Measurements from ENCODE around the gene SLC13A3.
A peak's percentile ranks its signal among the peaks of the same experiment; 100 is the strongest.

The SLC13A3 gene

DNA sequence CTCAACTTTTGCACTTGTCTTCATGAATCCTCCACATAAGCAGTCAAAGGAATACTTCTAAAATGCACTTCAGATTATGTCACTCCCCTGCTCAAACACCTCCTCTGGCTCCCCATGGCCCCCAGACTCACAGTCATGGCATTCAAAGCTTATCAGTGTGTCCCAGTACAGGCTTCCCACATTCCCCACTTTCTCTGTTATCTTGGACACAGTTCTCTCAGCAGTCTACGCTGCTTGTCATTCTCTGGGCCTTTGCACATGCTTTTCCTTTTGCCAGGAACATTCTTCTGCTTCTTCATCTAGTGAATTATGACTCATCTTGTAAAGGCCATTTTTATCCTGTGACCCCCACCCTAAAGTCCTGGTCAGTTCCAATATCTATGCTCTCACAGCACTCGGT, 31.8 kb downstream of the SLC13A3 start:
- no peaks in the 10 kb centered on the region for H3K36me3 Mint-ChIP-seq
- no peak overlapping the region for H3K27ac Mint-ChIP-seq

GRCh38 chr20:46618316-46619100, 32.8 kb downstream of the SLC13A3 start:
- Mint-ChIP-seq H3K36me3 (no peaks in the 10 kb centered on the region), H3K4me3 (no peak overlapping the region), H3K27ac (no peak overlapping the region), H3K4me1 (no peaks in the 10 kb centered on the region), H3K9me3 (peaks cover 3% of the 10 kb centered on the region)
- no peak for ATAC-seq
- DNase-seq (ENCODE audit: low spot score in 2 of 2), result no peak

More for the DNA sequence above, 31.8 kb downstream of the SLC13A3 start:
- Mint-ChIP-seq H3K4me1 (no peaks in the 10 kb centered on the region), H3K4me3 (no peak overlapping the region), H3K9me3 (peaks cover 8% of the 10 kb centered on the region)
- DNase-seq (ENCODE audit: low spot score in 2 of 2), result no peak
- ATAC-seq, result no peak

DNA sequence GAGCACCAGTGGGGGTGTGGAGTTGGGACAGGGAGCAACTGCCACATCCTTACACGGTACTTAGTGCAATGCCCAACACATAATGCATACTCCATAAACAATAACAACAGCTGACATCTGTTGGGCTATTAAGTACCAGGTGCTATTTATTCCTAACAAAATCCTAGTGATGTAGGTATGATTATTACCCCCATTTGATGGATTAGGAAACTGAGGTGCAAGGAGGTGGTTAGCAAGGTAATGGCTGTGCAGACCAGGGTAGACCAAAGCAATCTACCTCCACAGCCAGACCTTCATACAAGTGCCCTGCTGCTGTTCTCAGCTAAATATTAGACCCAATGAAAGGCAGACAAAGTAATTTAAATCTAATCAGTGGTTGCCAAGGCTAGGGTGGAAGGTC, 36.8 kb downstream of the SLC13A3 start:
- no peak overlapping the region for H3K27ac Mint-ChIP-seq
- H3K9me3 Mint-ChIP-seq, result peaks cover 3% of the 10 kb centered on the region
- H3K4me3 Mint-ChIP-seq, result no peak overlapping the region
- ATAC-seq (no peak), DNase-seq (ENCODE audit: low spot score in 2 of 2) (no peak)
- H3K4me1 Mint-ChIP-seq, result no peaks in the 10 kb centered on the region
- no peaks in the 10 kb centered on the region for H3K36me3 Mint-ChIP-seq

DNA sequence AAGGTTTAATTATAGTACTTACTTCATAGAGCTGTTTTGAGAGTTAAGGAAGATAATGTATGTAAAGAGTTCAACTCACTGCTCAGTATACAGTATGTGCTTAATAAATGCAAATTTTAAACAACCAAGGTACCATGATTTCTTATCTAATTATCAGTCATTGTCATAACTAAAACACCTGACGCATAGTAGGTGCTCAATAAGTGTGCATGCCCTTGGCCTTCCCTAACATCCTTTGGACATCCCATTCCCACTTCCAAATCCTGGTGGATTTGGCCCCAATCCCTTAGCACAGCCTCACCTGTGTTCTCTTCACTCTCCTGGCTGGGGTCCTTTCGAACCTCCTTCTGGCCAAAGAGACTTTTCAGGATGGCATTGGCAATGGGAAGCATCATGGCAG, 41.1 kb downstream of the SLC13A3 start:
- H3K4me3 Mint-ChIP-seq, result no peak overlapping the region
- ATAC-seq (no peak), DNase-seq (ENCODE audit: low spot score in 2 of 2) (no peak)
- H3K9me3 Mint-ChIP-seq, result no peaks in the 10 kb centered on the region
- no peaks in the 10 kb centered on the region for H3K4me1 Mint-ChIP-seq
- no peak overlapping the region for H3K27ac Mint-ChIP-seq
- H3K36me3 Mint-ChIP-seq, result no peaks in the 10 kb centered on the region

GRCh38 chr20:46609043-46609442, 42.2 kb downstream of the SLC13A3 start:
- no peaks in the 10 kb centered on the region for H3K9me3 Mint-ChIP-seq
- ATAC-seq, result no peak
- H3K27ac Mint-ChIP-seq, result no peak overlapping the region
- H3K4me3 Mint-ChIP-seq, result no peak overlapping the region
- H3K4me1 Mint-ChIP-seq, result peaks cover 3% of the 10 kb centered on the region
- no peaks in the 10 kb centered on the region for H3K36me3 Mint-ChIP-seq
- no peak for DNase-seq (ENCODE audit: low spot score in 2 of 2)

DNA sequence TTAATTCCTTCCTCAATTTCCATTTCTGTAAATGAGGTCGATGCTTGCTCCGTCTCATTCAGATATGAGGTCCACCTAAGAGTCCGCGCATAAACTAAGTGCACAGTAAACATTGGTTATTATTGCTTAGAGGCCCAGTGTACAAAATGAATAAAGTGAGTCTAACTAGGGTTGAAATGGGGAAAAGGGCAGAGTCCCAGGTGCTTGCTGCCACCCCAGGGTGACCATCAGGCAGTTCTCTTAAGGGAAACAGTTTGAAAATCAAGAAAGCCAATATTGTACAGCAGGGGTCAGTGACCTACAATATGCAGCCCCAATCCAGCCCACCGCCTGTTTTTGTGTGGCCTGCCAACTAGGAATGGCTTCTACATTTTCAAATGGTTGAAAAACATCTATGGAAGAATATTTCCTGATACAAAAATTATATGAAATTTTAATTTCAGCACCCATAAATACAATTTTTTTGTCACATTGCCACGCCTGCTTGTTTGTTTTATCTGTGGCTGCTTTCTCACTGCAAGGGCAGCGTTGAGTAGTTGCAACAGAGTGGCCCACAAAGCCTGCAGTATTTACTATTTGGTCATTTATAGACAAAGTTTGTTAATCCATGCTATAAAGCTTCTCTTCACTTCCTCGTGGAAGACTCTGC, 43.3 kb downstream of the SLC13A3 start:
- no peaks in the 10 kb centered on the region for H3K36me3 Mint-ChIP-seq
- ATAC-seq (no peak), DNase-seq (ENCODE audit: low spot score in 2 of 2) (no peak)
- peaks cover 6% of the 10 kb centered on the region for H3K4me1 Mint-ChIP-seq
- H3K27ac Mint-ChIP-seq, result no peak overlapping the region
- no peaks in the 10 kb centered on the region for H3K9me3 Mint-ChIP-seq
- H3K4me3 Mint-ChIP-seq, result no peak overlapping the region

DNA sequence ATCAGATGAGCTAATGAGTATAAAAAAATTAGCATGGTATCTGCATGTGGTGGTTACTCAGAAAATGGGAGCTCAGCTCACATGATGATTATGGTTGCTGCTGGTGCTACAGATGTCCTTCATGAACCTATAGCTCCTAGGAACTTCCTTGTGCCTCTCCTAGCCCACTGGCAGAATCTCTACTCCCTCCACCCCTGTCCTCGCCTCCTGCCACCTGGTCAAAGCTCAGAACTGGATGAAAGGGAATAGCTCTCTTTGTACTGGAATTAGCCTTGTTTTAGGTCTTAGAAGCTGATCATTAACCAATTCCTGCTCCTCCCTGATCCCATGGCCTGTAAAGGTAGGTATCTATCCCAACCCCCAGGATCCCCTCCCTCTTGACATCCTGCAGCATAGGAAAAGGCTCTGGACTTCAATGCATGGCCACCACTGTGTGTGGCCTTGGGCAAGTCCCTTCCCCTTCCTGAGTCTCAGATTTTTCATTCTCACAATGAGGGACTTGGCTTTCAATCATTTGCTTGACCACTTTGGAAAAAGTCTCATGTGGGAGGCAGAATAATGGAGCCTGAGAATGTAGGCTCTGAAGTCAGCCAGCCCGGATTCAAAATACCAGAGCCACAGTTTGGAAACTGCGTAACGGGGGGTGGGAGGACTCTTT, 43.9 kb downstream of the SLC13A3 start:
- ATAC-seq (no peak), DNase-seq (ENCODE audit: low spot score in 2 of 2) (no peak)
- no peak overlapping the region for H3K27ac Mint-ChIP-seq
- H3K36me3 Mint-ChIP-seq, result no peaks in the 10 kb centered on the region
- H3K4me3 Mint-ChIP-seq, result no peak overlapping the region
- H3K9me3 Mint-ChIP-seq, result no peaks in the 10 kb centered on the region
- peaks cover 6% of the 10 kb centered on the region for H3K4me1 Mint-ChIP-seq

- no peaks in the 10 kb centered on the region for H3K36me3 Mint-ChIP-seq
- H3K9me3 Mint-ChIP-seq, result no peaks in the 10 kb centered on the region
- no peak overlapping the region for H3K27ac Mint-ChIP-seq
- peaks cover 7% of the 10 kb centered on the region for H3K4me1 Mint-ChIP-seq
- H3K4me3 Mint-ChIP-seq, result no peak overlapping the region
- DNase-seq (ENCODE audit: low spot score in 2 of 2), result no peak
- no peak for ATAC-seq
Observed at GRCh38 chr20:46606817-46607190, 44.5 kb downstream of the SLC13A3 start.

GRCh38 chr20:46605978-46606816, 45.1 kb downstream of the SLC13A3 start:
- ATAC-seq (no peak), DNase-seq (ENCODE audit: low spot score in 2 of 2) (no peak)
- Mint-ChIP-seq H3K4me3 (no peak overlapping the region), H3K36me3 (no peaks in the 10 kb centered on the region), H3K9me3 (no peaks in the 10 kb centered on the region), H3K27ac (no peak overlapping the region), H3K4me1 (peaks cover 13% of the 10 kb centered on the region)

GRCh38 chr20:46605181-46605580, 46.1 kb downstream of the SLC13A3 start:
- Mint-ChIP-seq H3K9me3 (no peaks in the 10 kb centered on the region), H3K27ac (no peak overlapping the region), H3K4me3 (no peak overlapping the region), H3K36me3 (no peaks in the 10 kb centered on the region), H3K4me1 (peaks cover 14% of the 10 kb centered on the region)
- DNase-seq (ENCODE audit: low spot score in 2 of 2) (no peak), ATAC-seq (no peak)

DNA sequence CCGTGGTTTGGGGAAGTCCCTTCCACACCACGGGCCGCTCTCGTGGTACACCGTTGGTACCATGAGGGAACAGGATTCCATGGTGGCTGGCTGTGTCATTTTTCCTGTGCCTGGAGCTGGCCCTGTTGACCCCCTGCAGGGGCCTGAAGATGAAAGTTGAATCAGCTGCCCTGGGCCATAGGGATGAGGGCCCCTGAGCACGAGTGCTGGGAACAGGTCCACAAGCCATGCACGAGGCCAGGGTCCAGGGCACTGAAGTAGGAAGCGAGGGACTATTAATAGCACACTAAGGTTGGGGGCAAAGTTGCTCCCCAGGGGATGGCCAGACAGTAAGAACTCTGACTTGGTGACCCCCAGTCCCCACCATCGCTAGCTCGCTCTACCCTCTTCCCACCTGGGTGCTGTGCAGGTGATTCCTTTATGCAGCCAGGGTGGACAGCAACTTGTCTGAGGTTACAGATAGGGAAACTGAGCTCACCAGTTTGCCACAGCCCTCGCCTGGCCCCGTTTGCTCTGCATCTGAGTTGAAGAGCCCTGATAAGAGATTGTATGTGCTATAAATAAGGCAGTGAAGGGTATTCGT, 46.6 kb downstream of the SLC13A3 start:
- no peaks in the 10 kb centered on the region for H3K36me3 Mint-ChIP-seq
- H3K4me3 Mint-ChIP-seq, result no peak overlapping the region
- ATAC-seq (no peak), DNase-seq (ENCODE audit: low spot score in 2 of 2) (no peak)
- peaks cover 14% of the 10 kb centered on the region for H3K4me1 Mint-ChIP-seq
- H3K9me3 Mint-ChIP-seq, result no peaks in the 10 kb centered on the region
- H3K27ac Mint-ChIP-seq, result no peak overlapping the region

DNA sequence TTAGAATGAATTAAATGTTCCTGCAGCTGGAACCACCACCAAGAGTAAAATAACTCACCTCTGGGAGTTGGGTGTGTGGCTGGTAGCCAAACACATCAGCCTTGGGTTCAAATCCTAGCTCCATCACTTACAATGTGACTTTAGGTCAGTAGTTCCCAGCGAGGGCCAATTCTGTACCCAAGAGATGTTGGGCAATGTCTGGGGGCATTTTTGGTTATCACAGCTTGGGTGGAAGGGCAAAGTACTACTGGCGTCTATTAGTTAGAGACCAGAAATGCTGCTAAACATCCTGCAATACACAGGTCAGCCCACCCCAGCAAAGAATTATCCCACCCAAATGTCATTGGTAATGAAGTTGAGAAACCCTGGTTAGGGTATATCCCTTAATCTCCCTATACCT, 48.8 kb downstream of the SLC13A3 start:
- no peaks in the 10 kb centered on the region for H3K9me3 Mint-ChIP-seq
- H3K36me3 Mint-ChIP-seq, result no peaks in the 10 kb centered on the region
- no peak overlapping the region for H3K27ac Mint-ChIP-seq

GRCh38 chr20:46601603-46602122, 49.6 kb downstream of the SLC13A3 start:
- DNase-seq (ENCODE audit: low spot score in 2 of 2) (no peak), ATAC-seq (peak; percentile 44)
- H3K4me3 Mint-ChIP-seq, result no peak overlapping the region
- H3K4me1 Mint-ChIP-seq, result peaks cover 14% of the 10 kb centered on the region
- no peaks in the 10 kb centered on the region for H3K36me3 Mint-ChIP-seq
- H3K9me3 Mint-ChIP-seq, result no peaks in the 10 kb centered on the region
- H3K27ac Mint-ChIP-seq, result peak overlapping the region; percentile 27

More for the DNA sequence above, 48.8 kb downstream of the SLC13A3 start:
- ATAC-seq, result no peak
- Mint-ChIP-seq H3K4me3 (no peak overlapping the region), H3K4me1 (peaks cover 14% of the 10 kb centered on the region)
- DNase-seq (ENCODE audit: low spot score in 2 of 2), result no peak

- H3K4me1 Mint-ChIP-seq, result peaks cover 14% of the 10 kb centered on the region
- H3K36me3 Mint-ChIP-seq, result no peaks in the 10 kb centered on the region
- ATAC-seq, result no peak
- no peak overlapping the region for H3K4me3 Mint-ChIP-seq
- no peak overlapping the region for H3K27ac Mint-ChIP-seq
- DNase-seq (ENCODE audit: low spot score in 2 of 2), result no peak
- H3K9me3 Mint-ChIP-seq, result no peaks in the 10 kb centered on the region
Observed at GRCh38 chr20:46600286-46600752, 50.9 kb downstream of the SLC13A3 start.

Data from stimulated activated effector memory CD8-positive, alpha-beta T cell treated with anti-CD3 and anti-CD28 coated beads, Interleukin-12 subunit alpha, Interleukin-12 subunit beta, amount 100 ng/mL, for 72 hours (primary cell).